Erythroblast (primary cell): ENCODE data around the gene NTHL1.
"Not testable (repeated sequence)": the region's sequence is repeated elsewhere in the genome, so short reads cannot be mapped to it uniquely, and the experiment has no call there.

Source experiments
- DNase-seq, 2 experiments: peaks; one replicate each; lab custom pipeline; 2025; lab: John Stamatoyannopoulos, UW
- GATA1 ChIP-seq: IDR thresholded peaks from 2 replicates; pipeline ENCODE4 v1.6.1; 2011; ENCODE audit warnings: low read depth, mild to moderate bottlenecking, control low read depth, low read length, moderate library complexity
- POLR2A ChIP-seq: IDR thresholded peaks from 2 replicates; pipeline ENCODE4 v1.6.1; 2011; ENCODE audit warnings: mild to moderate bottlenecking, low read length

The NTHL1 gene

DNA sequence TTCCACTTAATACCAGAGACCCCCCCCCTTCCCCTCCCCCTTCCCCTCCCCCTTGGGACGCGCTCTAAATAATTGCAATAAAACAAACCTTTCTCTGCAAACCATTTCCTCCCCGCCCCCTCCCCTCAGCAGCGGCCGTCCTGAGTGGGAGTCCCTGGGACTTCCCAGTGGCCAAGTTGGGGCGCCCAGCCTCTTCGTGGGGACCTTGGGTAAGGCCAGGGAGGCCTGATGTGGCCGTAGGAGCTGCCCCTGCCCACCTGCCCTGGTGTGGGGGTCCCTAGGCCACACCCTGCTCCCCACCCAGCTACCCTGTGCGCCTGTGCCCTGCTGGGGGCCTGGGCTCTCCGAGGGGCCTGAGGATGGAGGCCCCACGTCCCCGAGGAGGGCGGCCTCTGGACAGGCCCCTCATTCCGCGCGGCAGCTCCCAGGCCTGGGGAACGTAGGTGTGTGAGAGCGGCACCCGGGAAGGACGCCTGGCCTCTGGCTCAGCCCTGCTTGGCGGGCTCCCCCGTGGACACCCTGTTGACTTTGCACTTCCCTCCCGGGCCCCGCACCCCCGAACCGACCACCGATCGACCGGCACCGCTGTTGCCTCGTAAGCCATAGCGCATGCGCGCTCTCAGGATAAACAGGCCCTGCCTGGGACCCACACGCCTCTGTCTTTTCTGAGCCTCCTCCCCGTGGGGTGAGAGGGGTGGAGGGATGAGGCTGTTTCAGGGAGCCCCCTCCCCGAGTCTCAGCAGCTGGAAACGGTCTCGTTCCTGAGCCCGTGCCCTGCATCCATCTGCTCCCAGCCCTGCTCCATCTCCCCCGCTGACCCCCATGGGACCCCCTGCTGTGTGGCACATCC is 9.0 kb downstream of the NTHL1 start:
- no peak for DNase-seq
- TF ChIP-seq POLR2A, result no peak
- no peak for TF ChIP-seq GATA1

DNA sequence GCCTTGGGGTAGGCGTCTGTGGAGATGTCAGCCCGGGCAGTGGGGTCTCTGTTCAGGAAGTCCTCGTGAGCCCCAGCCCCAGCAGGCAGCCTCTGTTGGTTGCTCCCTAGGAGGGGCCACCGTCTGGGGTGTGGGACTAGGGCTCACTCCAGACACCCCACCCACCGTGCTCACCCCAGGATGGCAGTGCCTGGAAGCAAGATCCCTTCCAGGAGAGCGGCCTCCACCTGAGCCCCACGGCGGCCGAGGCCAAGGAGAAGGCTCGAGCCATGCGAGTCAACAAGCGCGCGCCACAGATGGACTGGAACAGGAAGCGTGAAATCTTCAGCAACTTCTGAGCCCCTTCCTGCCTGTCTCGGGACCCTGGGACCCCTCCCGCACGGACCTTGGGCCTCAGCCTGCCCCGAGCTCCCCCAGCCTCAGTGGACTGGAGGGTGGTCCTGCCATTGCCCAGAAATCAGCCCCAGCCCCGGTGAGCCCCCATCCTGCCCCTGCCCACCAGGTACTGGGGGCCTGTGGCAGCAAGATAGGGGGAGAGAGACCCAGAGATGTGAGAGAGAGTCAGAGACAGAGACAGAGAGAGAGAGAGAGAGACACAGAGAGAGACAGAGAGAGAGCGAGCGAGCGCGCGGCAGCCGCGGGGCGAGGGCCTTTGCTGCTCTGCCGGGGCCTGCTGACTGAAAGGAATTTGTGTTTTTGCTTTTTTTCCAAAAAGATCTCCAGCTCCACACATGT is 9.8 kb downstream of the NTHL1 start:
- no peak for TF ChIP-seq GATA1
- DNase-seq, result no peak

DNA sequence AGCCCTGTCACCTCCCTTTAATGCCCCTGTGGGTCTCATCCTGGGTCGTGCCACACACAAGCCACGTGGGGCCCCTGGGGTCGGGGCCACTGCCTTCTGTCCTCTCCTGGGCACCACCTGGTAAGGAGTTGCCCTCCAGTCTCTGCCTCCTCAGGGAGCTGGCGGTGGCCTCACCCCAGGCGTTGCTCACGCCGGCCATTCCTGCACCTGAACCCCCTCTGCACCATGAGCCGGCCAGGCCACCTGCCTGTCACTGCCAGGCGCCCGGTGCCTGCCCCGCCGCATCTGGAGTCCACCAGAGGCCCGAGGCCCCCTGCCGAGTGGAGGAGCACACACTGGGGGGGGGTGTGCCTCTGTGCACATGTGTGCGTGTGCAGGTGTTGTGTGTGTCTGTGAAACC is 10.5 kb downstream of the NTHL1 start:
- TF ChIP-seq POLR2A (no peak), GATA1 (no peak)
- DNase-seq, result no peak

GRCh38 chr16:2036200-2036966 is 11.3 kb downstream of the NTHL1 start:
- TF ChIP-seq POLR2A (no peak), GATA1 (no peak)
- no peak for DNase-seq

- DNase-seq, result no peak
- TF ChIP-seq GATA1 (no peak), POLR2A (no peak)
Measured at GRCh38 chr16:2035431-2036199, 12.0 kb downstream of the NTHL1 start.

DNA sequence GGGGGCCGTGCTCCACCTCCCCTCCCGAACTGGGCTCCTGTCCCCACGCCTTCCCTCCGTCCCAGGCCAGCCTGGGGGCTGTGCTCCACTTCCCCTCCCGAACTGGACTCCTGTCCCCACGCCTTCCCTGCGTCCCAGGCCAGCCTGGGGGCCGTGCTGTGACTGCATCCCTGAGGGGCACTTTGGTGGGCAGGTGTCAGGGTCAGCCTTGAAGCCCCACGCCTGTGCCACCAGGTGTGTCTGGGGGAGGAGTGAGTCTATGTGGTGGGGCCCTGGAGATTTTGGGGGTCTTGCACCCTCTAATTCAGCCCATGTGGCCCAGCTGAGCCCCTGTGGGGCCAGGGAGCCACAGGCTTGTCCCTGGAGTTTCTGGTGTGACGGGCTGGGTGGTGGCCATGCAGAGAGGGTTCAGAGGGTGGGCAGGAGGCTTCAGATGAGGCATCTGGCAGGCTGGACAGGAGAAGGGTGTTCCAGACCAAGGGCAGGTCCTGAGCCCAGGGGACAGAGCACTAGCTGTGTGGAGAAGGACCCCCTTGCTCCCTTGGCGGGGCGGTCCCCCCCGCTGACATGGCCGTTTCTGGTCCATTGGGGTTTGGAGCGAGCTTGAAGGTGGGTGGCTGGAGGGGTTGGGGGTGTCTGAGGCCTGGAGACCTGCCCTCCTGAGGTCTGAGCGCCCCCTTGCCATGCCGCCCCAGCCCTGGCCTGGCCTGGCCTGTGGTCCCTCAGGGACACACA is 12.8 kb downstream of the NTHL1 start:
- TF ChIP-seq POLR2A (no peak), GATA1 (no peak)

GRCh38 chr16:2033909-2034695 is 13.5 kb downstream of the NTHL1 start:
- not testable (repeated sequence) for DNase-seq

More for the DNA sequence above, 12.8 kb downstream of the NTHL1 start:
- no peak for DNase-seq

DNA sequence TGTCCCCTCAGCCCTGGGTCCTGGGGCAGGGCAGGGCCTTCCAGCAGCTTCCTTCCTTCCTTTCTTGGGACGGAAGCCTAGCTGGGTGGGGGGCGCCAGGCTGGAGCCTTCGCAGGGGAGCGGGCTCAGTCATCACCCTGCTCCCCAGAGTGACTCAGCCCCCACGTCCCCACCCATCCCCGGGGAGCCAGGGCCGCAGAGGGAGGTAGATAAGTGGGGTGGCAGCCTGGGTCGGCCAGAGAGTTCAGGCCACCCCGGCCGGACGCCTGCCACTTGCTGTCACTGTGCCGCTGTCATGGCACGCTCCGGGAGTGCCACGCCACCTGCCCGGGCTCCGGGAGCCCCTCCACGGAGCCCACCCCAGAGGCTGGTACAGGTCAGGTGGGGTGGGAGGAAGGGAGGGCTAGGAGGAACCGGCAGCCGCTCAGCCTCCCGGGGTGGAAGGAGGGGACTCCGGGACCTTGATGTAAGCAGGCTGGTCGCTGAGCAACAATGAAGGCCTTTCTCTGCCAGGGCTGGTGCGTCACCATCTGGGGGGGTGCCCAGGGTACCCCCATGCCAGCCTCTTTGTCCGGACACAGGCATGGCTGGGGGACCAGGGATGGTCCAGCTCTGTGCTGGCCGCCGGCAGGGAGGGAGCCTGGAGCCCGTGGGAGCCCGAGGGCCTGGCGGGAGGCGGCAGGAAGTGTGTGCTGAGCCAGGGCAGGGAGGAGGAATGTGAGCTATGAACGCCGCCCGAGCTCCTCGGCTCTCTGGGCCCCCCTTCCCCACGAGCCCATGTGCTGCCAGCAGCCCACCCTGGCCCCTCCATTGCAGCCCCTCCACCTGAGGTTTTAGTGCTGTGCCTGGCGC is 14.4 kb downstream of the NTHL1 start:
- TF ChIP-seq GATA1, result no peak
- no peak for TF ChIP-seq POLR2A
- DNase-seq, result no peak

- no peak for DNase-seq
- TF ChIP-seq POLR2A (no peak), GATA1 (no peak)
Measured at GRCh38 chr16:2032285-2033056, 15.2 kb downstream of the NTHL1 start.

DNA sequence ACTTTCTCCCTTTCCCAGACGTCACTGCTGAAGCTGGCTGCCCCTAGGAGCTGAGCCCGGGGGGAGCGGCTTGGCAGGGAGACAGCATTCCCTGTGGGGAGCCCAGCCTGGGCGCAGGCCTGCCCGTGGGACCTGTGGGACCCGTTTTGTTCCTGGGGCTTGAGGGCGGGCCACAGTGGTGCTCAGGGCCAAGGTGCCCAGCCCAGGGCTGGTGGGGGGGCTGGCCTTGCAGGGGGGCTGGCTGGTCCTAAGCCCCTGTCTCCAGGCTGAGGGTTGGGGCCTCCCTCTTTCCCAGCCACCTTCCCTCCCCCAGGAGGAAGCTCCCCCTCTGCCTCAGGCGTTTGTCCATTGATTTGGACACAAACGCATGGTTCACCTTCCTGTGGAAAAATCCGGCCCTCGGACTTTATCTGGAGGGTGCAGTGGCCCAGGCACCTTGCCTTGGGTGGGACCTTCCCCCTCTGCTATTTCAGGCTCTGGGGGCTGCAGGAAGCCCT is 16.5 kb downstream of the NTHL1 start:
- no peak for DNase-seq
- TF ChIP-seq POLR2A, result no peak
- no peak for TF ChIP-seq GATA1
